ENCODE measurements around the gene ZPR1. TPM values are rescaled to one million over a fixed set of nuclear protein-coding genes. Genes with fewer than 3 reads are reported as not detected.

The ZPR1 gene
- total RNA-seq, 1 donor from 2014 or later = 171 TPM

DNA sequence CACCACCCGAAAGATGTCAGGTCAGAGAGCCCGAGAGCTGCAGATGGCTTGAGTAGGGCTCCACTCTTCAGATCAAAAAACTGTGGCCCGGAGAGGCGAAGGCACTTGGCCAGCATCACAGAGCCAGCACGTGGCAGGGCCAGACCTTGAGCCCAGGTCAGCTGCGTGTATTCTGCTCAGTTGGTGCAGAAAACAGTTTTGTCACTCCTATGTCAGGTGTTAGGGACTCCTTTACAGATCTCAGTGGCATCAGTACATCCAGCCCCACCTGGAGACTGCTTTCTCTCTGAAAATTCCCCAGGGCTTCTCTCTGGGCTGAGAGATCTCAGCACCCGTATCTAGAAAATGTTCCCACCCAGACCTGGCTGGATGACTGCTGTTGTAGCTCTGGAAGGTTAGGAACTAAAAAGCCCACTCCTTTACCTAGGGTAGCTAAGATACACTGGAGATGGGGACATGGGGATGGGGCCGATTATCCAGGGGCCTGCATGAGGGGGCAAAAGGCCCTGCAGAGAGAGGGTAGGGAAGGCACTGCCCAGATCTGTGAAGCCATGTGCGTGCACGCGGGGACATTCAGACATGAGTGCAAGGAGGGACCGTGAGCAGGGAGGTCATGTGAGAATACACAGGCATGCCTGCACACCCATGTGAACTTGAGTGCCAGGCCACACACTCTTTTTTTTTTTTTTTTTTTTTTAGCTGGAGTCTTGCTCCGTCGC lies 46.2 kb upstream of the ZPR1 start:
- no peaks in the 10 kb centered on the region for H3K36me3 ChIP-seq
- H3K27ac ChIP-seq = no peak overlapping the region
- no peaks in the 10 kb centered on the region for H3K27me3 ChIP-seq
- intact Hi-C loops (cut with DNase I) = no loop called here
- peaks cover 11 to 12% of the 10 kb centered on the region in 2 donors for H3K4me1 ChIP-seq
- H3K9me3 ChIP-seq = no peaks in the 10 kb centered on the region
- no peak for DNase-seq (ENCODE audit: low spot score in 2 of 2)
- TF ChIP-seq, protein P1, sequence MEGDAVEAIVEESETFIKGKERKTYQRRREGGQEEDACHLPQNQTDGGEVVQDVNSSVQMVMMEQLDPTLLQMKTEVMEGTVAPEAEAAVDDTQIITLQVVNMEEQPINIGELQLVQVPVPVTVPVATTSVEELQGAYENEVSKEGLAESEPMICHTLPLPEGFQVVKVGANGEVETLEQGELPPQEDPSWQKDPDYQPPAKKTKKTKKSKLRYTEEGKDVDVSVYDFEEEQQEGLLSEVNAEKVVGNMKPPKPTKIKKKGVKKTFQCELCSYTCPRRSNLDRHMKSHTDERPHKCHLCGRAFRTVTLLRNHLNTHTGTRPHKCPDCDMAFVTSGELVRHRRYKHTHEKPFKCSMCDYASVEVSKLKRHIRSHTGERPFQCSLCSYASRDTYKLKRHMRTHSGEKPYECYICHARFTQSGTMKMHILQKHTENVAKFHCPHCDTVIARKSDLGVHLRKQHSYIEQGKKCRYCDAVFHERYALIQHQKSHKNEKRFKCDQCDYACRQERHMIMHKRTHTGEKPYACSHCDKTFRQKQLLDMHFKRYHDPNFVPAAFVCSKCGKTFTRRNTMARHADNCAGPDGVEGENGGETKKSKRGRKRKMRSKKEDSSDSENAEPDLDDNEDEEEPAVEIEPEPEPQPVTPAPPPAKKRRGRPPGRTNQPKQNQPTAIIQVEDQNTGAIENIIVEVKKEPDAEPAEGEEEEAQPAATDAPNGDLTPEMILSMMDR (IDR thresholded peaks at IDR 0.05) = no peak
- no peak overlapping the region for H3K4me3 ChIP-seq

DNA sequence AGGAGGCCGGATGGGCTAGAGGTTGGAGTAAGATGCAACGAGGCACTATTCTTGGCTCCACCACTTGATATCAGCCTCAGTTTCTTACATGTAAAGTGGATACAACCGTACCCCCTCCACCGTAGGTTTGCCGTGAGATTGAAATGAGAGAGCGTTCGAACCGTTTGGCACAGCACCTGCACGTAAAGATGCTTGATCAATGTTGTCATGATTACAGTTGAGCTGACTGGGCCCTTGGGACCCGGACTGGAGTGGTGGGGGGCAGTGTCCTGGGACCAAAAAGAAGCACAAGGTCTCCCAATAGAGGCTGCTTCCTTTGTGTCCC lies 45.6 kb upstream of the ZPR1 start:
- Histone ChIP-seq H3K4me1 (peaks cover 11 to 12% of the 10 kb centered on the region in 2 donors), H3K27ac (no peak overlapping the region), H3K4me3 (no peak overlapping the region), H3K27me3 (no peaks in the 10 kb centered on the region), H3K9me3 (no peaks in the 10 kb centered on the region), H3K36me3 (no peaks in the 10 kb centered on the region)
- intact Hi-C loops (cut with DNase I) = no loop called here
- DNase-seq (ENCODE audit: low spot score in 2 of 2) = no peak
- TF ChIP-seq, protein P1 (IDR thresholded peaks at IDR 0.05) = no peak

DNA sequence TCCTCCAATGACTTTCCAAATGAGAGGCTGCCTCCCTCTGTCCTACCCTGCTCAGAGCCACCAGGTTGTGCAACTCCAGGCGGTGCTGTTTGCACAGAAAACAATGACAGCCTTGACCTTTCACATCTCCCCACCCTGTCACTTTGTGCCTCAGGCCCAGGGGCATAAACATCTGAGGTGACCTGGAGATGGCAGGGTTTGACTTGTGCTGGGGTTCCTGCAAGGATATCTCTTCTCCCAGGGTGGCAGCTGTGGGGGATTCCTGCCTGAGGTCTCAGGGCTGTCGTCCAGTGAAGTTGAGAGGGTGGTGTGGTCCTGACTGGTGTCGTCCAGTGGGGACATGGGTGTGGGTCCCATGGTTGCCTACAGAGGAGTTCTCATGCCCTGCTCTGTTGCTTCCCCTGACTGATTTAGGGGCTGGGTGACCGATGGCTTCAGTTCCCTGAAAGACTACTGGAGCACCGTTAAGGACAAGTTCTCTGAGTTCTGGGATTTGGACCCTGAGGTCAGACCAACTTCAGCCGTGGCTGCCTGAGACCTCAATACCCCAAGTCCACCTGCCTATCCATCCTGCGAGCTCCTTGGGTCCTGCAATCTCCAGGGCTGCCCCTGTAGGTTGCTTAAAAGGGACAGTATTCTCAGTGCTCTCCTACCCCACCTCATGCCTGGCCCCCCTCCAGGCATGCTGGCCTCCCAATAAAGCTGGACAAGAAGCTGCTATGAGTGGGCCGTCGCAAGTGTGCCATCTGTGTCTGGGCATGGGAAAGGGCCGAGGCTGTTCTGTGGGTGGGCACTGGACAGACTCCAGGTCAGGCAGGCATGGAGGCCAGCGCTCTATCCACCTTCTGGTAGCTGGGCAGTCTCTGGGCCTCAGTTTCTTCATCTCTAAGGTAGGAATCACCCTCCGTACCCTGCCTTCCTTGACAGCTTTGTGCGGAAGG lies 44.8 kb upstream of the ZPR1 start:
- no peaks in the 10 kb centered on the region for H3K36me3 ChIP-seq
- intact Hi-C loops (cut with DNase I) = no loop called here
- no peak overlapping the region for H3K27ac ChIP-seq
- H3K9me3 ChIP-seq = no peaks in the 10 kb centered on the region
- DNase-seq (ENCODE audit: low spot score in 2 of 2) = no peak
- peaks cover 11 to 12% of the 10 kb centered on the region in 2 donors for H3K4me1 ChIP-seq
- TF ChIP-seq, protein P1 (IDR thresholded peaks at IDR 0.05) = no peak
- no peak overlapping the region for H3K4me3 ChIP-seq
- H3K27me3 ChIP-seq = no peaks in the 10 kb centered on the region

DNA sequence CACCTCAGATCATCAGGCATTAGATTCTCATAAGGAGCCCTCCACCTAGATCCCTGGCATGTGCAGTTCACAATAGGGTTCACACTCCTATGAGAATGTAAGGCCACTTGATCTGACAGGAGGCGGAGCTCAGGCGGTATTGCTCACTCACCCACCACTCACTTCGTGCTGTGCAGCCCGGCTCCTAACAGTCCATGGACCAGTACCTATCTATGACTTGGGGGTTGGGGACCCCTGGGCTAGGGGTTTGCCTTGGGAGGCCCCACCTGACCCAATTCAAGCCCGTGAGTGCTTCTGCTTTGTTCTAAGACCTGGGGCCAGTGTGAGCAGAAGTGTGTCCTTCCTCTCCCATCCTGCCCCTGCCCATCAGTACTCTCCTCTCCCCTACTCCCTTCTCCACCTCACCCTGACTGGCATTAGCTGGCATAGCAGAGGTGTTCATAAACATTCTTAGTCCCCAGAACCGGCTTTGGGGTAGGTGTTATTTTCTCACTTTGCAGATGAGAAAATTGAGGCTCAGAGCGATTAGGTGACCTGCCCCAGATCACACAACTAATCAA lies 44.0 kb upstream of the ZPR1 start:
- Histone ChIP-seq H3K36me3 (no peaks in the 10 kb centered on the region), H3K9me3 (no peaks in the 10 kb centered on the region), H3K27me3 (no peaks in the 10 kb centered on the region), H3K27ac (no peak overlapping the region), H3K4me3 (no peak overlapping the region), H3K4me1 (peaks cover 11 to 12% of the 10 kb centered on the region in 2 donors)
- TF ChIP-seq, protein P1 (IDR thresholded peaks at IDR 0.05) = no peak
- DNase-seq (ENCODE audit: low spot score in 2 of 2) = no peak
- intact Hi-C loops (cut with DNase I) = no loop called here

DNA sequence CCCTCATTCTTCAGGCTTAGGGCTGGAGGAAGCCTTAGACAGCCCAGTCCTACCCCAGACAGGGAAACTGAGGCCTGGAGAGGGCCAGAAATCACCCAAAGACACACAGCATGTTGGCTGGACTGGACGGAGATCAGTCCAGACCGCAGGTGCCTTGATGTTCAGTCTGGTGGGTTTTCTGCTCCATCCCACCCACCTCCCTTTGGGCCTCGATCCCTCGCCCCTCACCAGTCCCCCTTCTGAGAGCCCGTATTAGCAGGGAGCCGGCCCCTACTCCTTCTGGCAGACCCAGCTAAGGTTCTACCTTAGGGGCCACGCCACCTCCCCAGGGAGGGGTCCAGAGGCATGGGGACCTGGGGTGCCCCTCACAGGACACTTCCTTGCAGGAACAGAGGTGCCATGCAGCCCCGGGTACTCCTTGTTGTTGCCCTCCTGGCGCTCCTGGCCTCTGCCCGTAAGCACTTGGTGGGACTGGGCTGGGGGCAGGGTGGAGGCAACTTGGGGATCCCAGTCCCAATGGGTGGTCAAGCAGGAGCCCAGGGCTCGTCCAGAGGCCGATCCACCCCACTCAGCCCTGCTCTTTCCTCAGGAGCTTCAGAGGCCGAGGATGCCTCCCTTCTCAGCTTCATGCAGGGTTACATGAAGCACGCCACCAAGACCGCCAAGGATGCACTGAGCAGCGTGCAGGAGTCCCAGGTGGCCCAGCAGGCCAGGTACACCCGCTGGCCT lies 42.5 kb upstream of the ZPR1 start:
- H3K4me1 ChIP-seq = peaks cover 5 to 6% of the 10 kb centered on the region in 2 donors
- H3K4me3 ChIP-seq = no peak overlapping the region
- no peak overlapping the region for H3K27ac ChIP-seq
- H3K36me3 ChIP-seq = no peaks in the 10 kb centered on the region
- no peaks in the 10 kb centered on the region for H3K9me3 ChIP-seq
- intact Hi-C loops (cut with DNase I) = no loop called here
- TF ChIP-seq, protein P1 (IDR thresholded peaks at IDR 0.05) = no peak
- DNase-seq (ENCODE audit: low spot score in 2 of 2) = no peak
- no peaks in the 10 kb centered on the region for H3K27me3 ChIP-seq
